HPDE6-E6E7 (cell line): ENCODE measurements around the gene TINAG.

Experiments
- DNase-seq: peaks from one replicate; pipeline ENCODE4 v3.0.0; 2011; ENCODE audit warnings: missing footprints; ENCODE audit errors: extremely low spot score

The TINAG gene

GRCh38 chr6:54428431-54428830 is 120.2 kb downstream of the TINAG start:
- DNase-seq: no peak

GRCh38 chr6:54431466-54431865 is 123.2 kb downstream of the TINAG start:
- no peak for DNase-seq
